Thyroid gland (tissue), 4 donors: ENCODE results near the gene ACSM4.

ENCODE experiments used
- CTCF ChIP-seq, 6 experiments: fragments of 200-600 bp in 3 of 6; fragments of 450-650 bp in 3 of 6; sonication (generic) in 3 of 6; IDR thresholded peaks; one replicate each; pipeline ENCODE4 v1.5.1; 2016 to 2019; ENCODE audit warnings: antibody characterized with exemption in 6 of 6, mild to moderate bottlenecking in 2 of 6, inconsistent platforms in 1 of 6, moderate library complexity in 1 of 6
- POLR2A ChIP-seq, 2 donors: fragments of 450-650 bp; IDR thresholded peaks; one replicate each; pipeline ENCODE4 v1.6.1; 2017; ENCODE audit warnings: antibody characterized with exemption in 2 of 2, mild to moderate bottlenecking in 2 of 2, moderate library complexity in 1 of 2

- TF ChIP-seq CTCF (IDR thresholded peaks at IDR 0.05) (no peak), POLR2A (IDR thresholded peaks at IDR 0.05) (no peak)
These were observed 17.8 kb downstream of the ACSM4 start for GRCh38 chr12:7321624-7322023.
